ENCODE measurements around the gene ZNF438.

GRCh38 chr10:30866896-30867295 lies 164.8 kb downstream of the ZNF438 start:
- TF ChIP-seq EGR1 (IDR thresholded peaks at IDR 0.05) (no peak), RAD21 (IDR thresholded peaks at IDR 0.05; ENCODE audit: low read depth) (no peak), MAX (IDR thresholded peaks at IDR 0.05) (no peak), YY1 (IDR thresholded peaks at IDR 0.05; ENCODE audit: low read depth) (no peak), CREB1 (IDR thresholded peaks at IDR 0.05; ENCODE audit: low read depth) (no peak), NFIC (IDR thresholded peaks at IDR 0.05) (no peak), FOXM1 (IDR thresholded peaks at IDR 0.05; ENCODE audit: borderline replicate concordance, low read depth) (no peak), TEAD4 (IDR thresholded peaks at IDR 0.05) (no peak), EP300 (IDR thresholded peaks at IDR 0.05; ENCODE audit: borderline replicate concordance) (no peak), TAF1 (IDR thresholded peaks at IDR 0.05; ENCODE audit: low read depth) (no peak)
- TF ChIP-seq, protein P1, sequence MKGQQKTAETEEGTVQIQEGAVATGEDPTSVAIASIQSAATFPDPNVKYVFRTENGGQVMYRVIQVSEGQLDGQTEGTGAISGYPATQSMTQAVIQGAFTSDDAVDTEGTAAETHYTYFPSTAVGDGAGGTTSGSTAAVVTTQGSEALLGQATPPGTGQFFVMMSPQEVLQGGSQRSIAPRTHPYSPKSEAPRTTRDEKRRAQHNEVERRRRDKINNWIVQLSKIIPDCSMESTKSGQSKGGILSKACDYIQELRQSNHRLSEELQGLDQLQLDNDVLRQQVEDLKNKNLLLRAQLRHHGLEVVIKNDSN (IDR thresholded peaks at IDR 0.05), result no peak
- TF ChIP-seq, protein P2, sequence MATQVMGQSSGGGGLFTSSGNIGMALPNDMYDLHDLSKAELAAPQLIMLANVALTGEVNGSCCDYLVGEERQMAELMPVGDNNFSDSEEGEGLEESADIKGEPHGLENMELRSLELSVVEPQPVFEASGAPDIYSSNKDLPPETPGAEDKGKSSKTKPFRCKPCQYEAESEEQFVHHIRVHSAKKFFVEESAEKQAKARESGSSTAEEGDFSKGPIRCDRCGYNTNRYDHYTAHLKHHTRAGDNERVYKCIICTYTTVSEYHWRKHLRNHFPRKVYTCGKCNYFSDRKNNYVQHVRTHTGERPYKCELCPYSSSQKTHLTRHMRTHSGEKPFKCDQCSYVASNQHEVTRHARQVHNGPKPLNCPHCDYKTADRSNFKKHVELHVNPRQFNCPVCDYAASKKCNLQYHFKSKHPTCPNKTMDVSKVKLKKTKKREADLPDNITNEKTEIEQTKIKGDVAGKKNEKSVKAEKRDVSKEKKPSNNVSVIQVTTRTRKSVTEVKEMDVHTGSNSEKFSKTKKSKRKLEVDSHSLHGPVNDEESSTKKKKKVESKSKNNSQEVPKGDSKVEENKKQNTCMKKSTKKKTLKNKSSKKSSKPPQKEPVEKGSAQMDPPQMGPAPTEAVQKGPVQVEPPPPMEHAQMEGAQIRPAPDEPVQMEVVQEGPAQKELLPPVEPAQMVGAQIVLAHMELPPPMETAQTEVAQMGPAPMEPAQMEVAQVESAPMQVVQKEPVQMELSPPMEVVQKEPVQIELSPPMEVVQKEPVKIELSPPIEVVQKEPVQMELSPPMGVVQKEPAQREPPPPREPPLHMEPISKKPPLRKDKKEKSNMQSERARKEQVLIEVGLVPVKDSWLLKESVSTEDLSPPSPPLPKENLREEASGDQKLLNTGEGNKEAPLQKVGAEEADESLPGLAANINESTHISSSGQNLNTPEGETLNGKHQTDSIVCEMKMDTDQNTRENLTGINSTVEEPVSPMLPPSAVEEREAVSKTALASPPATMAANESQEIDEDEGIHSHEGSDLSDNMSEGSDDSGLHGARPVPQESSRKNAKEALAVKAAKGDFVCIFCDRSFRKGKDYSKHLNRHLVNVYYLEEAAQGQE (IDR thresholded peaks at IDR 0.05; ENCODE audit: low read depth), result no peak

Measured in Ishikawa (cell line).